Activated CD4-positive, alpha-beta memory T cell treated with anti-CD3 and anti-CD28 coated beads, Interleukin-2, amount 10 ng/mL, durations not matched to agents 7 days and 5 days (primary cell): Measurements from ENCODE around the gene FOXP1. TPM values are rescaled to one million over a fixed set of nuclear protein-coding genes. Genes with fewer than 3 reads are reported as not detected.

Experiments used
- CTCF ChIA-PET: fragments of 350-600 bp; sonication (Branson Sonifier 250); formaldehyde crosslinking; loops from one replicate; lab custom pipeline; 2021; ENCODE audit warnings: antibody characterized with exemption, inconsistent platforms; lab: Charles Lee
- POLR2A ChIA-PET: fragments of 350-600 bp; sonication (Branson Sonifier 250); formaldehyde crosslinking; loops from one replicate; lab custom pipeline; 2021; ENCODE audit warnings: antibody characterized with exemption; lab: Charles Lee
- DNase-seq: peaks from one replicate; pipeline ENCODE4 v3.0.0-alpha.2; 2020
- H3K27ac Mint-ChIP-seq: one replicate; pipeline ENCODE4 v1.8.0; 2021; ENCODE audit warnings: mild to moderate bottlenecking, mixed read lengths
- H3K27me3 Mint-ChIP-seq: one replicate; pipeline ENCODE4 v1.8.0; 2021; ENCODE audit warnings: mixed read lengths
- H3K36me3 Mint-ChIP-seq: one replicate; pipeline ENCODE4 v1.8.0; 2021; ENCODE audit warnings: low read depth, mixed read lengths
- H3K4me1 Mint-ChIP-seq: one replicate; pipeline ENCODE4 v1.8.0; 2021; ENCODE audit warnings: mixed read lengths
- H3K4me3 Mint-ChIP-seq: one replicate; pipeline ENCODE4 v1.8.0; 2021; ENCODE audit warnings: mild to moderate bottlenecking, mixed read lengths
- H3K9me3 Mint-ChIP-seq: one replicate; pipeline ENCODE4 v1.8.0; 2021; ENCODE audit warnings: mixed read lengths
- total RNA-seq, 2 experiments: library from RNA; stranded (reverse); gene quantifications; one replicate each; pipeline ENCODE4 v1.2.3, GENCODE V29; 2021

The FOXP1 gene
- total RNA-seq, 2 experiments from 2014 or later = 71.3 to 76.9 TPM

DNA sequence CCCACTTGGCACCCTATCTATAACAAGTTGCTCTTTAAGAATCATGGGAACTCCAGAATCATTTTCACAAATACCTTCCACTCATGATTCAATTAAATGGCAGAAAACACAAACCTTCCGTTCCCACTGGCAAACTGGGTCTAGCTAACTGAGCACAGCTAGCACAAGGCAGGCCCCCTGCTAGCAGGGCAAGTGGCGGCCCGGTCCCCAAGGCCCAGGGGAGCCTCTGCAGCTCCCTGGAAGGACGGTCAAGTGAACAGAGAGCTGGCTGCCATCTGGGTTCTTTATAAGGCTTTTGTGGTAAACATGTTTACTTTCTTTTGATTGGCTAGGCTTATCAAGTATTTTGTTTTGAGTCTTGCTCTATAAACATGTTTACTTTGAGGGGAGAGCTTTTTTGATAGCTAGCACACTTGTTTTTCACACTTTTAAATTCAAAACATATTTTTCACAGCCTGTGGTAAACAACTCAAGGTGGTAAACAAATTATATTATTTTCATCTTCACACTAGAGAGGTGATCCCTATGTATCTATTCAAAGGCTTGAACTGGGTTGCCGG, 81.4 kb downstream of the FOXP1 start:
- POLR2A ChIA-PET = no interaction called here
- H3K36me3 Mint-ChIP-seq = no peaks in the 10 kb centered on the region
- no peak overlapping the region for H3K4me3 Mint-ChIP-seq
- H3K4me1 Mint-ChIP-seq = peaks cover 22% of the 10 kb centered on the region
- CTCF ChIA-PET = no interaction called here
- peaks cover 3% of the 10 kb centered on the region for H3K27me3 Mint-ChIP-seq
- DNase-seq = no peak
- H3K27ac Mint-ChIP-seq = no peak overlapping the region
- H3K9me3 Mint-ChIP-seq = no peaks in the 10 kb centered on the region

DNA sequence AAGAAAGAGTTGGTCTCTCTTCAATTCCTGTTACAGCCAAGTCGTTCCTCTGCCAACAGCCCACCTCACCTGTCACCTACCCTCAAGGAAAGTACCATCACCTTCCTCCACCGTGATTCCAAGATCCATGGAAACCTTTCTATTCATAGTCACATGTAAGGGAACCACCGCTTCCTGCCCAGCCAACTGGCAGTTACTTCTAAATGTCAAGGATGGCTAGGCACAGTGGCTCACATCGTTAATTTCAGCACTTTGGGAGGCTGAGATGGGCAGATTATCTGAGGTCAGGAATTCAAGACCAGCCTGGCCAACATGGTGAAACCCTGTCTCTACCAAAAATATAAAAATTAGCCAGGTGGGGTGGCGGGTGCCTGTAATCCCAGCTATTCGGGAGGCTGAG, 82.8 kb downstream of the FOXP1 start:
- no peaks in the 10 kb centered on the region for H3K9me3 Mint-ChIP-seq
- H3K36me3 Mint-ChIP-seq = no peaks in the 10 kb centered on the region
- peaks cover 2% of the 10 kb centered on the region for H3K27me3 Mint-ChIP-seq
- ChIA-PET POLR2A (no interaction called here), CTCF (no interaction called here)
- peaks cover 36% of the 10 kb centered on the region for H3K4me1 Mint-ChIP-seq
- no peak overlapping the region for H3K27ac Mint-ChIP-seq
- no peak for DNase-seq
- no peak overlapping the region for H3K4me3 Mint-ChIP-seq

DNA sequence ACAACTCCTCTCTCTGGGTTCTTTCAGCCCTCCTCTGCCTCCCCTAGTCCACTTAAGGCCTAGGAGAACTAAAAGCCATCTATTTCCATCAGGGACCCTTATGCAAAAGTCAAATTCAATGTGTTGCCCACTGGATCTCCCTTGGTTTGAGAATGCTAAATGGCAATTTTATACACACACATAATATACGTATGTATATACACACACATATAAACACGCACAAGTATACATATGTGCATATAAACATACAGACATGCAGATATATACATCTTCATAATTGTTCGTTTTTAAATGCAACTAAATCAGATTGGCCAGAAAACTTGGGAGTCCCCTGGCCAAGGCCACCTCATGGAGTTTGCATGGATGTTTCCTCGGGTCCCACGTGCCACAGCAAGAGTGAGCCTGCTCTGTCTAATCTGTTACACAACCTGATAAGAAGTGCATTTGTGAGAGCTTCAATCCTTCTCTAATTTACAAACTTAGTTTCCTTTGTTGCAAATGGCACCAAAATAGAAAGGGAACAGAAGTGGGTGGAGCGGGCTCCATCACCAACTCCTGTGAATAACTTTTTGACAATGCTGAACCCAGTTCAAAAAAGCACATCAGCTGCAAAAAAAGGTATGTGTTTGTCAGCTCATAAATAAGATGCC, 84.2 kb downstream of the FOXP1 start:
- Mint-ChIP-seq H3K27ac (no peak overlapping the region), H3K27me3 (no peaks in the 10 kb centered on the region), H3K9me3 (no peaks in the 10 kb centered on the region), H3K4me3 (no peak overlapping the region), H3K36me3 (no peaks in the 10 kb centered on the region), H3K4me1 (peaks cover 42% of the 10 kb centered on the region)
- POLR2A ChIA-PET = no interaction called here
- CTCF ChIA-PET = no interaction called here
- DNase-seq = no peak

DNA sequence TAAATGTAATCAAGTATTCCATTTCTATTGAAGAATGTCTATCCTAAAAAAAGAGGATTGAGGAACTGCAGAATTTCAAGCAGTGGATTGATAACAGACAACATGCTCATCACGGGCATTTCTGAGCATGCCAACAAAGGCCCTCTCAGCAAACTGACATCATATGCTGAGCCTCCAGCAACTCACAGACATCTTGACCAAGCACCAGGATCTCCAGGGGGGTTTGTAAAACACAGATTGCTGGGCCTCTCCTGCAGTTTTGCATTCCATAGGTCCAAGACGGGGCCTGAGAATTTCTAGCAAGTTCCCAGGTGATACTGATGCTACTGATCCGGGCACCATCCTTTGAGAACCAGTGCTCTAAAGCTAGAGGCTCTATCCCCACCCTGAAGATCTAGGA, 85.0 kb downstream of the FOXP1 start:
- DNase-seq = no peak
- ChIA-PET CTCF (interaction anchor here (1.3 kb wide), 1 partner anchor 10 kb away, joined by 3 read pairs; no protein-coding TSS in a partner anchor), POLR2A (no interaction called here)
- no peak overlapping the region for H3K4me3 Mint-ChIP-seq
- H3K27me3 Mint-ChIP-seq = no peaks in the 10 kb centered on the region
- H3K4me1 Mint-ChIP-seq = peaks cover 39% of the 10 kb centered on the region
- no peaks in the 10 kb centered on the region for H3K9me3 Mint-ChIP-seq
- H3K36me3 Mint-ChIP-seq = no peaks in the 10 kb centered on the region
- H3K27ac Mint-ChIP-seq = no peak overlapping the region

DNA sequence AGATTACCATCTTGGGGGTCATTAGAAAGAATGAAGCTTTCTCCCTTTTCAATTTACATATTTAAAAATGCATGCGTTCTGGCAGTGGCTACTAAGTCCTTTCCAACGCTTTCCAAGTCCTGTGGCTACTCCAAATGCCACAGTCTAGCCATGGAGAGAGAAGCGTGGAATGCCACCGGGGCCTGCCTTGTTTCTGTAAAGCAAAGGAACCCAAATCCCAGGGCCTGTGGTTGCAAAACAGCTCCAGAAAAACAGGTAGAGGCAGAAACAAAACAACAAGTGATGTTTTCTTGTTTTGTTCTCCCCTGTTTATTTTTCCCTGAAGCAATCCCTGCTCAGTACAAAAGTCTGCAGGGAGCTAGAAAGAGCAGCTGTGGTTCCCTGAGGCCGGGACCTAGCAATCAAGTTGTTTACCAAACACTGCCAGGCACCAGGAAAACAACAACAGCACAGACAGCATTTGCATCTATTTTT, 85.5 kb downstream of the FOXP1 start:
- no peaks in the 10 kb centered on the region for H3K9me3 Mint-ChIP-seq
- H3K27me3 Mint-ChIP-seq = no peaks in the 10 kb centered on the region
- CTCF ChIA-PET = interaction anchor here (1.1 to 1.3 kb wide), 2 partner anchors 9 to 10 kb away, joined by 3 to 4 read pairs; no protein-coding TSS in a partner anchor
- no peak for DNase-seq
- H3K27ac Mint-ChIP-seq = no peak overlapping the region
- no peak overlapping the region for H3K4me3 Mint-ChIP-seq
- peaks cover 4% of the 10 kb centered on the region for H3K36me3 Mint-ChIP-seq
- peaks cover 42% of the 10 kb centered on the region for H3K4me1 Mint-ChIP-seq
- POLR2A ChIA-PET = no interaction called here

DNA sequence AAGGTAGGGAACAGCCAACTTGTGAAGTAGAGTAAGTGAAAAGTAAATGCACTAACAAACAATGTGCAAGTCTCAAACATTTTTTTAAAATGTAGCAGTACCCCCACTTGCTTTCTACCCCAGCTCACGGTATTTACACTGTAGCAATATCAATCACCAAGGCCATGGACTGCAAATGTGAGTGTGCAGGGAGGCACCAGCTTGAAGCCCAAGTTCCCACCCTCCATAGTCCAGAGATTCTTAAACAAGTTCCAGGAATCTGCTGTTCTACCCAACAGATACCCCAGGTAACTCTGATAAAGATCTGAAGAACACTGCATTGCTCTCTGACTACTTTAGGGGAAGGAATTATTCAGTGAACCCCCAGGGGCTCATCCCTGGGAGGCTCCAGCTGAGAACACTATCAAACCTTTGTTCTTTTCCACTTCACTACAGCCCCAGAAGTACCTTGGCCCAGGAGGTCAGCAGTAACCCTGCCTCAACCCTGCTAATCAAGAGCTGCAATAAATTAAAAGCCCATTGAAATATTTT, 86.1 kb downstream of the FOXP1 start:
- CTCF ChIA-PET = interaction anchor here (1.1 to 2.3 kb wide), 2 partner anchors 11 to 42 kb away, joined by 4 to 10 read pairs; no protein-coding TSS in a partner anchor
- POLR2A ChIA-PET = interaction anchor here (0.9 kb wide), 1 partner anchor 11 kb away, joined by 3 read pairs; no protein-coding TSS in a partner anchor

DNA sequence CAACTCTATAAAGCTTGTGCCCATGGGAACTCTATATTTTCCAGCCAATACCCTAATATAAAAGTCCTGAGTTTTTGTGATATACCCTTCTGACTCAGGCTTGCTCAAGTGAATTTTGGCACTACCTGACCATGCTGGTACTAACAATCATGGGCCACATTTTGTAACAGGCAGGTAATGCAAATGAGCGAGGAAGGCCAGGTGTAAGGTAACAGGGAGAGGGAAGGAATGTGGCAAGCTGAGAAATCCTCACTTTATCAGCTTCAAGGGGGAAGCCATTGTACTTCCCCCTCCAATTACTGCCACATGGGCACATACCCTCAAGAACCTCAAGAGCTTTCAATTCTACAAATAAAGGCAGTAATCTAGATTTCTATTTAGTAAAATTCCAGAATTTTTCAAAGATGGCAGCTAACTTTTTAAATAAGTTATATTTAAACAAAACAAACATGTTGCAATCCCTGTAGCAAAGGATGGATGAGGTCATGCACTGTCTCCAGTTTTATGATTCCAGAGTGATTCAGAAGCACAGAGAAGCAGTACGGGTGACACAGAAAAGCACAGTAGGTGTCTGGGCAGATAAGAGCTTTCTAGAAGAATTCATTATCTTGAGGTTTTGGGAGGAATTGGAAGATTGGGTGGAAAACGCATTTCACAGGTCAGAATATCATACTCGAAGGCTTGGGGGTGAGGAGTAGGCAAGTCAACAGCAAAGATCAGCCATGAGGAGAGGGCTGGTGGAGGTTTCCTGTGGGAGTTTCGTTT, 87.6 kb downstream of the FOXP1 start:
- H3K4me3 Mint-ChIP-seq = peak overlapping the region; percentile 48
- H3K27ac Mint-ChIP-seq = peak overlapping the region; percentile 68
- H3K36me3 Mint-ChIP-seq = peaks cover 21% of the 10 kb centered on the region
- ChIA-PET POLR2A (interaction anchor here (0.8 to 2.8 kb wide), 9 partner anchors 9 to 136 kb away, joined by 3 to 7 read pairs (median 4); partner anchors contain the start of gene FOXP1), CTCF (interaction anchor here (0.5 to 2.3 kb wide), 3 partner anchors 29 to 206 kb away, joined by 3 to 10 read pairs (median 4); no protein-coding TSS in a partner anchor)
- peak; percentile 41 for DNase-seq
- H3K9me3 Mint-ChIP-seq = peaks cover 9% of the 10 kb centered on the region
- H3K4me1 Mint-ChIP-seq = peaks cover 57% of the 10 kb centered on the region
- no peaks in the 10 kb centered on the region for H3K27me3 Mint-ChIP-seq

More for the DNA sequence above, 86.1 kb downstream of the FOXP1 start:
- DNase-seq = no peak
- Mint-ChIP-seq H3K27ac (no peak overlapping the region), H3K4me3 (no peak overlapping the region), H3K27me3 (no peaks in the 10 kb centered on the region), H3K4me1 (peaks cover 48% of the 10 kb centered on the region), H3K36me3 (peaks cover 10% of the 10 kb centered on the region), H3K9me3 (no peaks in the 10 kb centered on the region)

DNA sequence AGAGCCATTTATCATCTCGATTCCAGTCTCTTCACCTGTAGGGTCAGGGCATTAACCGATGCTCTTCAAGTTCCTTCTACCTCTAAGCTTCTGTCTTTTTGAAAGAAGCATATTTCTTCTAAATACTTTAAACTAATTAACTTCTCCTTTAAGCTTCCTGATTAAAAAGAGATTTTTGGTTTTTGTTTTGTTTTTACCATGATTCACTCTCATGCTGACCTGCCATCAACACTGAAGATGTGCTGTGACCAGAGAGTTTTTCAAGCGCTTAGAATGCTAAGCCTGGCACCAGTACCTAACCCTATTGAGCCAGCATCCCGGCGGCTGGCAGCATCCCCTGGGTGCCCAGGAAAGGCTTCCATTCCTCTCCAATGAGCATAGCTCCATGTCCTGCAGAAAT, 89.3 kb downstream of the FOXP1 start:
- H3K9me3 Mint-ChIP-seq = peaks cover 11% of the 10 kb centered on the region
- no peaks in the 10 kb centered on the region for H3K27me3 Mint-ChIP-seq
- H3K27ac Mint-ChIP-seq = peak overlapping the region; percentile 32
- POLR2A ChIA-PET = interaction anchor here (1.0 to 2.8 kb wide), 6 partner anchors 9 to 365 kb away, joined by 3 to 7 read pairs (median 4); no protein-coding TSS in a partner anchor
- DNase-seq = no peak
- no peak overlapping the region for H3K4me3 Mint-ChIP-seq
- H3K4me1 Mint-ChIP-seq = peaks cover 62% of the 10 kb centered on the region
- CTCF ChIA-PET = interaction anchor here (0.6 to 1.1 kb wide), 2 partner anchors 38 to 489 kb away, joined by 3 read pairs; no protein-coding TSS in a partner anchor
- H3K36me3 Mint-ChIP-seq = peaks cover 28% of the 10 kb centered on the region

DNA sequence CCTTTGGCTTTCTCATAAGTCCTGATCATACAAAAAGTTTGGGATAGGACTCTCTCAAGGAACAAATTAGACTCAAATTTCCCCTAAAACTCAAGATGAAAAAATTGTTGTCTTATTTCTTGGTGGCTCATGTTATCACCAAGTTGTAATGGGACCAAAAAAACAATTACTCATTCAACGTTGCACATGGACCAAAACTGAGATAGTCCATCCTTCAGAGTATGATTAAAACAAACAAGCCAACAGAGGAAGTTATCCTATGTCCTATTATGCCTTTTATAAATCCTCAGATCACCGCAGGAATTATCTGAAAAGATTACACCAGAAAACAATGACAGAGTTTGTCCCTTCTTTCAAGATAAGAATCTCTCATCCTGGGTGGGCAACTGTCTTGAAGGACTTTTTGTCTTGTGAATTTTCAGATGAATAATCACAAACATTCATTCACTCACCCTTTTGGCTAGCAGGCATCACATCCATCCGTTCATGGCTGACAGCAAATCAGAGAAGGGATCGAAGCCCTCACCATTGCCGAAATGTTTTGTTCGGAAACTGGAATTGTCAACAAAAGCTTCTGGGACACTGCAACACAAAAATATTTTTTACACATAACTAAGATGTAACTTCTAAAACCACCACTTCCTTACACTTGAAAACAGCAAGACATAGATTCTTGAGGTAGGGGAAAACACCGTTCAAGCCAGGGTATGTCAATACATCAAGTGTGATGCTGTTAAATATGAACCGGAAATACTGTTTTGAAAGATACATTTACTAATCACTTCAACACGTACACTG, 90.4 kb downstream of the FOXP1 start:
- DNase-seq = no peak
- Mint-ChIP-seq H3K27me3 (no peaks in the 10 kb centered on the region), H3K9me3 (peaks cover 11% of the 10 kb centered on the region), H3K4me1 (peaks cover 70% of the 10 kb centered on the region), H3K4me3 (peak overlapping the region; percentile 68), H3K27ac (peak overlapping the region; percentile 84), H3K36me3 (peaks cover 28% of the 10 kb centered on the region)
- POLR2A ChIA-PET = interaction anchor here (1.2 to 1.4 kb wide), 2 partner anchors 32 to 133 kb away, joined by 4 read pairs; no protein-coding TSS in a partner anchor
- CTCF ChIA-PET = no interaction called here

DNA sequence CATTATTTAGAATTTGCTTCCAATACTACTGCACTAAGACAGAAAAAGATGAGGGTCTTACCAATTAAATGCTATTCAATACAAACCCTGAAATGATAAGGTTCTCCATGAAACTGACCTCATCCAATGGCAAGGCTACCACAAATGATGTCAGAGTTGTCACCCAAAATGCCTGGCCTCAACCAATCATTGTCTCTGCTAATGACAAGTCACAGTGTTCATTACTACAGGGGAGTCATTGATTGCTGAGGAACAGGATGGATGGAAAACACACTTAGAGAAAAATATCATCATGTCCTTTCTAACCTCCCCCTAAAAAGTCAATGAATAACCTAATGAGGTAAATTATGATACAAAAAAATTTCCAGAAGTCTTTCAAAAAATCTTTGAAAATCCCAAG, 91.0 kb downstream of the FOXP1 start:
- Mint-ChIP-seq H3K4me1 (peaks cover 72% of the 10 kb centered on the region), H3K9me3 (peaks cover 11% of the 10 kb centered on the region), H3K36me3 (peaks cover 28% of the 10 kb centered on the region), H3K27ac (peak overlapping the region; percentile 84), H3K4me3 (no peak overlapping the region), H3K27me3 (no peaks in the 10 kb centered on the region)
- no peak for DNase-seq
- POLR2A ChIA-PET = no interaction called here
- CTCF ChIA-PET = no interaction called here

DNA sequence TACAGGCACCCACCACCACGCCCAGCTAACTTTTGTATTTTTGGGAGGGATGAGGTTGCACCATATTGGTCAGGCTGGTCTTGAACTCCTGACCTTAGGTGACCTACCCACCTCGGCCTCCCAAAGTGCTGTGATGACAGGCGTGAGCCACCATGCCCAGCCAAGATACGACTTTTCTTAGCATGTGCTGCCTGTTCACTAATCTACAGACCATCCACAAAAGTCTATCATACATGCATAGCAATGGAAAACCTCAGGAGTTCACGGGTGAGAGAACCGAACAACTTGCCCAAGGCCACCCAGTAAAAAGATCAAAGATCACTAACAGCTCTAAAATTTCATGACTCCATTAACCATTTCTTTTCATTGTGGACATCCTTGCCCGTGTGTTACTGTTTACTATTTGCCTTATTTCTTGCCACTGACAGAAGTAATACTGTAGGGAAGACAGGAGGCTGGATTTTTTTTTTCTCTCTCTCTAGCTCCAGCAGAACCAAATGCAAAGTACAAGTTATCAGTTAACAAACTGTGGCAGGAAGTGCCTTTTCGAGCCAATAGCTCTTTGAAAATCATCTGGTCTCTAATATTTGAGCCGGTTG, 92.3 kb downstream of the FOXP1 start:
- ChIA-PET POLR2A (interaction anchor here (1.0 kb wide), 1 partner anchor 69 kb away, joined by 3 read pairs; no protein-coding TSS in a partner anchor), CTCF (no interaction called here)
- Mint-ChIP-seq H3K36me3 (peaks cover 28% of the 10 kb centered on the region), H3K9me3 (peaks cover 11% of the 10 kb centered on the region), H3K4me3 (no peak overlapping the region), H3K27me3 (no peaks in the 10 kb centered on the region), H3K4me1 (peaks cover 71% of the 10 kb centered on the region), H3K27ac (no peak overlapping the region)
- no peak for DNase-seq

DNA sequence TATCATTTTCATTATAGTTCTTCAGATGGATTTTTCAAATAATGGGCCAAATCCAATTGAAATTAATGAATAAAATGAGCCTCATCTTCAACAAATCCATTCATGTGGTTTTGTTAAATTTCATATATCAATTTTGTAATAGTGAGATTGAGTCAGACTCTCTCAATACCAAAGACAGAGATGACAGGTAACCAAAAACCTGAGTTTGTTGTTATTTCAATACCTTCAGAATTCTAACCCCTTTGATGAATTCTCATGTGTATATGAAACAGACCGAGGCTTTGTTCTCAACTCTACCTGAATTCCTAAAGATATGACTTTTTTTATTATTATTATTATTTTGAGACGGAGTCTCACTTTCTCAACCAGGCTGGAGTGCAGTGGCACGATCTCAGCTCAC, 92.8 kb downstream of the FOXP1 start:
- Mint-ChIP-seq H3K27me3 (no peaks in the 10 kb centered on the region), H3K4me1 (peaks cover 68% of the 10 kb centered on the region), H3K4me3 (no peak overlapping the region), H3K27ac (no peak overlapping the region), H3K36me3 (peaks cover 28% of the 10 kb centered on the region), H3K9me3 (peaks cover 11% of the 10 kb centered on the region)
- CTCF ChIA-PET = no interaction called here
- POLR2A ChIA-PET = no interaction called here
- no peak for DNase-seq
